HepG2 (cell line): Measurements from ENCODE around the gene KLRC4. TPM values are rescaled to one million over a fixed set of nuclear protein-coding genes. Genes with fewer than 3 reads are reported as not detected.
"Not testable (repeated sequence)": the region's sequence is repeated elsewhere in the genome, so short reads cannot be mapped to it uniquely, and the experiment has no call there.

ENCODE experiments used
- ATAC-seq: fragments of 200-7000 bp; cut with Tn5 transposase; 3 replicates; pipeline ENCODE4 v1.9.1; 2020; ENCODE audit warnings: mild to moderate bottlenecking, moderate library complexity
- BruUV-seq: library from RNA; stranded (reverse); fragments of 400-500 nt; replicated peaks from 2 replicates; lab custom pipeline; 2021; lab: Mats Ljungman, UMichigan
- CTCF ChIA-PET: fragments of 300-600 bp; formaldehyde crosslinking; extraction: SDS; loops from one replicate; lab custom pipeline; 2021; ENCODE audit warnings: low total read pairs, inconsistent platforms, low intra/inter-chr PET ratio; lab: Yijun Ruan, JAX
- POLR2A ChIA-PET: fragments of 350-600 bp; sonication (Branson Sonifier 250); formaldehyde crosslinking; loops from one replicate; lab custom pipeline; 2020; ENCODE audit warnings: antibody characterized with exemption, inconsistent platforms; lab: Yijun Ruan, JAX
- DNase-seq: peaks from one replicate; pipeline ENCODE4 v3.0.0-alpha.2; 2015; ENCODE audit warnings: low spot score
- FAIRE-seq: peaks from 3 replicates; lab custom pipeline; 2011; peaks lifted over from hg19 to GRCh38; lab: Jason Lieb, UNC
- H2AFZ ChIP-seq: one replicate; pipeline ENCODE4 v1.6.1; 2011; ENCODE audit warnings: low read length, inconsistent platforms
- H3K27ac ChIP-seq: fragments of 300-600 bp; 3 replicates; pipeline ENCODE4 v1.8.0; 2011; ENCODE audit warnings: mixed run types, mild to moderate bottlenecking, mixed read lengths, low read length, inconsistent platforms; ENCODE audit not compliant: insufficient read depth; ENCODE audit errors: extremely low read length
- H3K27me3 ChIP-seq, 2 experiments: fragments of 200-600 bp in 1 of 2; 2 replicates in 1 of 2; 3 replicates in 1 of 2; pipeline versions ENCODE4 v1.6.0 to v1.8.0; 2011; ENCODE audit warnings: low read length in 2 of 2, mild to moderate bottlenecking in 2 of 2, moderate library complexity in 2 of 2, inconsistent platforms in 1 of 2; ENCODE audit not compliant: insufficient read depth in 2 of 2, control insufficient read depth in 1 of 2
- H3K36me3 ChIP-seq, 2 experiments: fragments of 200-600 bp in 1 of 2; replicated peaks in 1 of 2; 2 replicates in 1 of 2; 3 replicates in 1 of 2; pipeline versions ENCODE4 v1.5.1 to v1.8.0; 2011; ENCODE audit warnings: low read length in 2 of 2, inconsistent platforms in 1 of 2; ENCODE audit not compliant: insufficient read depth in 2 of 2, control insufficient read depth in 1 of 2
- H3K4me1 ChIP-seq: 2 replicates; pipeline ENCODE4 v1.5.1; 2012; ENCODE audit warnings: low read length, inconsistent platforms; ENCODE audit not compliant: insufficient read depth
- H3K4me2 ChIP-seq: 2 replicates; pipeline ENCODE4 v1.6.0; 2011; ENCODE audit warnings: low read depth, low read length, inconsistent platforms
- H3K4me3 ChIP-seq, 3 experiments: fragments of 200-600 bp in 1 of 3; sonication (generic), shearing (Covaris generic) in 1 of 3; replicated peaks in 1 of 3; 2 replicates each; pipeline ENCODE4 v1.5.1; 2011 to 2016; ENCODE audit warnings: low read length in 3 of 3, inconsistent platforms in 2 of 3, low read depth in 2 of 3, mild to moderate bottlenecking in 2 of 3, control low read depth in 1 of 3, mixed read lengths in 1 of 3; ENCODE audit not compliant: insufficient read depth in 1 of 3
- H3K79me2 ChIP-seq: one replicate; pipeline ENCODE4 v1.6.1; 2011; ENCODE audit warnings: low read length, inconsistent platforms; ENCODE audit not compliant: insufficient read depth
- H3K9ac ChIP-seq: 2 replicates; pipeline ENCODE4 v1.6.0; 2011; ENCODE audit warnings: mild to moderate bottlenecking, low read depth, low read length, inconsistent platforms; ENCODE audit not compliant: insufficient read depth
- H3K9me3 ChIP-seq: 2 replicates; pipeline ENCODE4 v1.5.1; 2012; ENCODE audit warnings: mild to moderate bottlenecking, low read length
- H4K20me1 ChIP-seq: 2 replicates; pipeline ENCODE4 v1.6.0; 2011; ENCODE audit warnings: inconsistent platforms, mild to moderate bottlenecking, low read length, moderate library complexity; ENCODE audit not compliant: insufficient read depth
- CEBPG ChIP-seq: IDR thresholded peaks from 2 replicates; pipeline ENCODE4 v1.6.1; 2016
- EP300 ChIP-seq, 3 experiments: sonication (generic) in 1 of 3; formaldehyde crosslinking in 1 of 3; IDR thresholded peaks; 2 replicates each; pipeline versions ENCODE4 v1.5.1 to v1.6.1; 2011 to 2020; ENCODE audit warnings: low read depth in 2 of 3, low read length in 2 of 3, borderline replicate concordance in 1 of 3, improper control_type of control experiment in 1 of 3, mild to moderate bottlenecking in 1 of 3, missing genetic modification reagents in 1 of 3, moderate library complexity in 1 of 3
- FOSL2 ChIP-seq: sonication (generic); formaldehyde crosslinking; IDR thresholded peaks from 2 replicates; pipeline ENCODE4 v1.4.0; 2020; ENCODE audit warnings: missing genetic modification reagents
- GATAD2A ChIP-seq: IDR thresholded peaks from 2 replicates; pipeline ENCODE4 v1.6.1; 2016
- HMG20A ChIP-seq: IDR thresholded peaks from 2 replicates; pipeline ENCODE4 v1.6.1; 2016; ENCODE audit warnings: borderline replicate concordance
- NR2F1 ChIP-seq, 2 experiments: fragments of 450-650 bp in 1 of 2; formaldehyde crosslinking in 1 of 2; IDR thresholded peaks; 2 replicates each; pipeline versions ENCODE4 v1.5.0 to v1.6.1; 2016 to 2020; ENCODE audit warnings: mild to moderate bottlenecking in 1 of 2, missing compliant biosample characterization in 1 of 2, missing genetic modification reagents in 1 of 2, moderate library complexity in 1 of 2
- NR2F6 ChIP-seq, 2 experiments: IDR thresholded peaks; 2 replicates each; pipeline ENCODE4 v1.6.1; 2016; ENCODE audit warnings: antibody characterized with exemption in 1 of 2, mild to moderate bottlenecking in 1 of 2
- RARA ChIP-seq: IDR thresholded peaks from 2 replicates; pipeline ENCODE4 v1.6.1; 2016; ENCODE audit warnings: missing genetic modification reagents, missing compliant biosample characterization
- RXRB ChIP-seq: IDR thresholded peaks from 2 replicates; pipeline ENCODE4 v1.6.1; 2016; ENCODE audit warnings: borderline replicate concordance, missing genetic modification reagents, missing compliant biosample characterization
- SAP130 ChIP-seq: IDR thresholded peaks from 2 replicates; pipeline ENCODE4 v1.6.1; 2016; ENCODE audit warnings: low read depth
- WGBS: methylation state at CpG from one replicate; pipeline ENCODE4 v1.1.6; 2017; ENCODE audit warnings: low lambda C conversion rate; 5-methylcytosine and 5-hydroxymethylcytosine counted together
- in situ Hi-C: cut with HindIII; loops from 2 replicates; pipeline ENCODE4 v1.10.0; 2017; ENCODE audit warnings: low pct_unique_long_range_greater_than_20kb; ENCODE audit not compliant: extremely low pct_ligation_motif_present
- intact Hi-C: fragments of 100-400 bp; cut with micrococcal nuclease; formaldehyde crosslinking; loops from one replicate; pipeline ENCODE4 v1.10.0; 2022; ENCODE audit not compliant: unreplicated experiment
- polyA plus RNA-seq, 8 experiments: library from polyadenylated mRNA; depleted of rRNA in 3 of 8; stranded (reverse) in 7 of 8; unstranded in 1 of 8; fragments of >200 nt; fragmentation: Illumina TruSeq in 4 of 8; extraction: Trizol in 4 of 8; gene quantifications; 2 replicates each; pipeline versions ENCODE4 v1.2.1 to v1.2.3, GENCODE V29; 2011 to 2016; ENCODE audit warnings: low read depth in 4 of 8, missing spikeins in 1 of 8, mixed read lengths in 1 of 8; ENCODE audit not compliant: insufficient read depth in 1 of 8
- total RNA-seq, 5 experiments: library from RNA; depleted of rRNA; stranded (reverse); fragments of >200 nt; fragmentation: Illumina TruSeq; extraction: Trizol; gene quantifications; 2 replicates each; pipeline ENCODE4 v1.2.3, GENCODE V29; 2016; ENCODE audit warnings: low read depth in 1 of 5

KLRC4 gene
- total and polyA plus RNA-seq, 2 of the 13 experiments (the other 11 are each of a cell fraction or from before 2014, with no cell fraction given): 0.09 TPM; not detected in 1

DNA sequence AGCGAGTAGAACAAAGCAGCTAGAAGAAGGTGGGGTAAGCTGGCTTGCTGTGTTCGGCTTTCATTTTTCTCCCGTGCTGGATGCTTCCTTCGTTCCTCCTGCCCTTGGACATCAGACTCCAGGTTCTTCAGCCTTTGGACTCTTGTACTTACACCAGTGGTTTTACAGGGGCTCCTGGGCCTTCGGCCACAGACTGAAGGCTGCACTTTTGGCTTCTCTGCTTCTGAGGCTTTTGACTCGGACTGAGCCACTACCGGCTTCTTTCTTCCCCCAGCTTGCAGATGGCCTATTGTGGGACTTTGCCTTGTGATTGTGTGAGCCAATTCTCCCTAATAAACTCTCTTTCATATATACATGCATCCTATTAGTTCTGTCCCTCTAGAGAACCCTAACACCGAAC is 16.4 kb upstream of the KLRC4 start:
- H3K4me2 ChIP-seq, intact Hi-C loops, FAIRE-seq, H3K4me1 ChIP-seq, H3K27ac ChIP-seq, H4K20me1 ChIP-seq, H3K36me3 ChIP-seq, H3K27me3 ChIP-seq, BruUV-seq, POLR2A ChIA-PET, ATAC-seq, H3K79me2 ChIP-seq, H3K4me3 ChIP-seq, in situ Hi-C loops, CTCF ChIA-PET, DNase-seq, H3K9me3 ChIP-seq, H2AFZ ChIP-seq, H3K9ac ChIP-seq: not testable (repeated sequence)
- WGBS: 61% methylated on average over 7 of the region's 8 CpGs

DNA sequence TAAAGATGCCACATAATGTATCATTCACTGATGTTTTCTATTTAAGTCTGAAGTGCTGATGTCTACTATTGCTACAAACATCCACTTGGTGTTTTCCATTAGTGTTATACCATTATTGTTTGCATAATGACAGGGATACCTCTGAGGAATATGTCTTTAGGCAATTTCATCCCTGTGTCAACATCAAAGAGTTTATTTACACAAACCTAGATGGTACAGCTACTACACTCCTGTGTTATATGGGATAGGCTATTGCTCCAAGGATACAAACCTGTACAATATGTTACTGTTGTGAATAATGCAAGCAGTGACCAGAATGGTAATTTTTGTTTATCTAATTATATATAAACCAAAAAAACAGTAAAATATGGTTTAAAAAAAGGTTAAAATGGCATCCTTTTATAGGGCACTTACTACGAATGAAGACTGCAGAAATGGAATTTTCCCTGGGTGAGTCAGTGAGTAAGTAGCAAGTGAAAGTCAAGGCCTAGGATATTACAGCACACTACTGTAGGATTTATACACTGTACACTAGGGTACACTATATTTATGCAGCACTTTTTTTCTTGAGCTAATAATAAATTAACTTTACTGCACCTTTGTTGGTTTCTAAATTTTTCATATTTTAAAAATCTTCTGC is 14.8 kb upstream of the KLRC4 start:
- H3K4me1 ChIP-seq, H3K27me3 ChIP-seq, CTCF ChIA-PET, H3K4me3 ChIP-seq, intact Hi-C loops, H3K4me2 ChIP-seq, H3K9ac ChIP-seq, H4K20me1 ChIP-seq, FAIRE-seq, H3K9me3 ChIP-seq, H2AFZ ChIP-seq, H3K79me2 ChIP-seq, POLR2A ChIA-PET, H3K36me3 ChIP-seq, H3K27ac ChIP-seq, in situ Hi-C loops, BruUV-seq, DNase-seq: not testable (repeated sequence)
- WGBS: 0% methylated on average over 1 of the region's 1 CpG
- peak; percentile 54; the same call in 2 of the 3 replicates for ATAC-seq

DNA sequence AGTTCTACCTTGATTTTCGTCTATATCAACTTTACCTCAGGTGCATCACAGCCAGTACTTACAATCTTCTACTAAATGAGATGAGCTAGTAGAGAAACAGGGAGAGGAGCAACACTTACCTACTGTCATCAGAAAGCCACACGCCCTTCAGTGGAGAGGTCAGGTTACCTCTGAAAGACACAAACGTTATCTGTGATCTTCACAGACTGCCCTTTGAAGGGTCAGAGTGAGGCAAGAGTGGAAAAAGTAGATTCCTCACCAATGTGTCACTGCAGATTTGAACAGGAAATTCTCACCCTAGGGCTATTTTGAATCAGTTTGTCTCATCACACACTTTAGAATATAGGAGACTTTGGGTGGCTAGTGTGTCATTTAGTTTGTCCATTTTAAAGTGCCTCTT is 12.6 kb upstream of the KLRC4 start:
- FAIRE-seq; intact Hi-C loops; TF ChIP-seq EP300 (CRISPR knock-in tag; IDR thresholded peaks at IDR 0.05; ENCODE audit: borderline replicate concordance); NR2F6 (IDR thresholded peaks at IDR 0.05): not testable (repeated sequence)
- TF ChIP-seq NR2F1 (CRISPR knock-in tag; IDR thresholded peaks at IDR 0.05) (peak in 1 of 2 experiments; percentile 46; a peak in 1 of 4 replicates), GATAD2A (CRISPR knock-in tag) (peak; percentile 56), SAP130 (peak; percentile 38; the same call in 1 of the 2 replicates), HMG20A (peak; percentile 77; the same call in 1 of the 2 replicates), EP300 (IDR thresholded peaks at IDR 0.05; ENCODE audit: low read depth in 2 of 2, low read length in 2 of 2) (0 out of 4 replicates have a peak, but pooled peaks of 1 of the 2 experiments have one; percentile 10), NR2F6 (CRISPR knock-in tag; IDR thresholded peaks at IDR 0.05) (peak; percentile 72), CEBPG (CRISPR knock-in tag) (peak; percentile 52), FOSL2 (CRISPR knock-in tag) (peak; percentile 84), RARA (CRISPR knock-in tag) (peak; percentile 69), RXRB (CRISPR knock-in tag) (peak; percentile 29; the same call in 1 of the 2 replicates)

More for the DNA sequence above, 12.6 kb upstream of the KLRC4 start:
- H3K79me2 ChIP-seq, H3K4me2 ChIP-seq, in situ Hi-C loops, H2AFZ ChIP-seq, POLR2A ChIA-PET, H3K27ac ChIP-seq, H3K9ac ChIP-seq, BruUV-seq, H3K4me3 ChIP-seq, H3K36me3 ChIP-seq, H4K20me1 ChIP-seq, H3K4me1 ChIP-seq, DNase-seq, CTCF ChIA-PET, H3K9me3 ChIP-seq, H3K27me3 ChIP-seq: not testable (repeated sequence)
- 0% methylated on average over 1 of the region's 3 CpGs for WGBS
- peak; percentile 91 for ATAC-seq
